DMS 273 (cell line): Measurements from ENCODE around the gene BCDIN3D.
"Not testable (repeated sequence)": the region's sequence is repeated elsewhere in the genome, so short reads cannot be mapped to it uniquely, and the experiment has no call there.

ENCODE experiments used
- DNase-seq: peaks from one replicate; lab custom pipeline; 2025; ENCODE audit not compliant: unreplicated experiment; lab: John Stamatoyannopoulos, UW

BCDIN3D gene

GRCh38 chr12:49842519-49843352 lies at the start of gene BCDIN3D:
TSS of gene BCDIN3D (minus strand) at chr12:49843106. CDS start at chr12:49843087, 19 bp downstream.
- peak; percentile 96 for DNase-seq

DNA sequence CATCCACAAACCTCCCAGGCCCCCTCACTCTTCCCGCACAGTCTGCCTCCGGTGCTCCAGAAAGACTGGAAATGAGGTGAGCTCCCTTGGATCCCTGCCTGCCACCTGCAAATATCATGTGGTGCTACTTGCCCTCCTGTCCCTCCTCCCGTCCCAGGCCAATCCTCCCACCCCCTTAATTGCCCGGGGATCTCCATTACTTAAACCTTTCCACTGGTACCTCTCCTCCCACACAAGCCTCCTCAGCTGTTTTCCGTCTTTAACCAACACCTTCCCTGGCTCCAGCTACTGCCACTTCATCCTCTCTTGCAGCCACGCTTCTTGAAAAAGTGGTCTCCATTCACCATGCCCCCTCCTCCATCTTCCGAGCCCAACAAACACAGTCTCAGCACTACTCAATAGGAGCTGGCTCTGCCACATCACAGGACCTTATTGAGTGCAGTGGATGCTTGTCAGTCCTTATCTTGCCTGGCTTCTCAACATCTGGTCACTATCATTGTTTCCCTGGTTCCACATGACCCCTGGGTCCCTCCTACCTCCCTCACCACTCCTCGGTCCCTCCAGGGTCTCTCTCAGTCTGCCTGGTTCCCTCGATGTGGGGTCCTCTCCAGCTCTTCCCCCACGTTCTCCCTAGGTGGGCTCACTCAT lies 49.3 kb upstream of the BCDIN3D start:
- DNase-seq, result no peak

DNA sequence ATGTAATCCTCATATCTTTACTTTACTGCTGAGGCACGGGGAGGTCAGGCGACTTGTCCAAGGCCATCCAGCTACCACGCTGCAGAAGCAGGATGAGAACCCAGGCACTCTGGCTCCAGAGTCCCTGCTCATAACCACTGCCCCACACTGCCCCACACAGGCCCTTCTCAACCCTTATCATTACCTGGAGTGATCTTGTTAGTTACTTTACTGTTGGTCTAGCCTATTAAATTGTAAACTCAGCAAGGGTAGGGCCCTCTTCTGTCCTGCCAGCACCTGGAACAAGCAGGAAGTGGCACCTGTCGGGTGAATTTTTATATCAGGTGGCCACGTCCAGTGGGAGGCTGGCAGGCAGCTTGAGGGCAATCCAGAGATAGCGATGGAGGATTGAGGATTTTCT lies 48.6 kb upstream of the BCDIN3D start:
- DNase-seq, result no peak

GRCh38 chr12:49891012-49891411 lies 48.1 kb upstream of the BCDIN3D start:
- no peak for DNase-seq

DNA sequence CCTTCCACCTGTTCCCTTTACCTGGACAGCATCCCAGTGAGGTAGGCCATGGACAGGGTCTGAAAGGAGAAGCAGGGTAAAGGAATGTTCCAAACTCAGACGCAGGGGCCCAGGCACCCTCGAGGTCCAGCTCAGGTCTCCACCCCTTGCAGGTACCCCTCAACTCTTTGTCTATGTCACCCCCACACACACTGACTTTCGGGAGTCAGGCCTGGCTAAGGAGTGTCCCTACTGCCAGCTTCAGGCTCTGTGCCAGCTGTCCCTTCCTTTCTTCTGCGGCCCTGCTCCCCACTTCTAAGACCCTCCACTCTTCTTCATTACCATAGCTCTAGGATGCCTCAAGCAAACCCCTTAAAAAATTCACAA lies 47.2 kb upstream of the BCDIN3D start:
- DNase-seq, result no peak

- no peak for DNase-seq
These were observed 46.6 kb upstream of the BCDIN3D start for GRCh38 chr12:49889361-49890095.

DNA sequence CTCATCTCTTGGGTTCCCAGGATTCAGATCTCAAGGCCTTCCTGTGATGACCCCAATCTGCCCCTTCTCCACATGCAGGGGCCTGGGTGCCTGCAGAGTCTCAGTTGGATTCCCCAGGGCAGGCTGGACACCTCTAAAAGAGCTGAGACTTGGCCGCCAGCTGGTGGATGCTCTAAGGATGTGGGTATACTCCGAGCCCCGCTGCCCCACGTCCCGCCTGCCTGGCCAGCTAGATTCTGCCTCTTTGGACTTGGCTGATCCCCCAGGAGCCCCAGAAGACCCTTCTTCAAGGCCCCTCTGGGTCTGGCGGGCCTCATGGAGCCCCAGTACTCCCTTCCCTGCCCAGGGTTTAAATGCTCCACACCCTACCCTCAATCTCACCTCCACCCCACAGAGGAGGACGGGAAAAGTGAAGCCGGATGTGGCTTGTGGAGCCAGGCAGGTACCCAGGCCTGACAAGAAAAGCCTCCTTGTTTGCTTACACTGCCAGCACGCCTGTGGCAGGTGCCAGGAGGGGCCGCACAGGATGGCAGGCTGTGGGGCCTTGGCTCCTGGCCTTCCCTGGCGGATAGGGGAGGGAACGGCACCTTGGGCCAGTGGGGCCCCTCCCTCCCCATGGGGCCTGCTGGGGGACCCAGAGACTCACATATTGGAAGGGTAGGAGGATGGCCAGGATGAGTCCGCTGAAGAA lies 45.7 kb upstream of the BCDIN3D start:
- DNase-seq, result no peak

DNA sequence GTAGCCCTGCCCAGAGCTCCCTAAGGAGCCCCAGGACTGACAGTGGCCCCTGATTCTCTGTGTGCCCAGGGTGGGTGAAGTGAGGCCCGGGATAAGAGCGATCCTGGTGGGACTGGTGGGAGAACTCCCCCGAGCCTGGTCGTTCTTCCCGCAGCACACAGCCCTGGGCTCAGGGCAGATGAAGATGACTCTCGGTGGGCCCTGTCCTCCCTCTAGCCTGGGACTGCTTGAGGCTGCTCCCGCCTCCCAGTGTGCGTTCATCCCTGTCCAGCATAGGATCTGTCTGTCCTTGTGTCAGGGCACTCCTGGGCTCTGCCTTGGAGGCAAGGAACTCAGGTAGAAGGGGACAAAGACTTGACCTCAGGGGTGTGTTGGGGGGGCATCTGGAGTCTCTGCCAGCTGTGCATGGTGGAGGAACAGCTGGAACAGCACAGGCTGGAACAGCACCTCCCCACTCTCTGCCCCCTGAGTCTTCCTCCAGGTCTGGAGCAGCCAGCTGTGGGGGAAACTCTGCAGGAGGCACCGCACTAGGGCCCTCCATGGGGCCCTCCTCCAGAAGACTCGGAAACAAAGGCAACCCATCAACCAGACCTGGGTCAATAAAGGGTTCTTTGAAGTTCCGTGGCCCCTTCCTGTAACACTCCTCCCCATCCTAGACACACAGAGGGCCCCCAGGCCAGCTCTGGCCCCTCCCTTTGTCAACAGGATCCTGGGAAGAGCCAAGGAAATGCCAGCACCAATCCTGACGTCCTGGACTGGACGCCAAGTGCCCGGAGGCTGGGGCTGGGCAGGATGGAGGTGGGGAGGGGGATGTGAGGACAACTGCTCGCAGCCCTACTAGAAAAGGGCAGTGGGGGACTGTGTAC lies 44.9 kb upstream of the BCDIN3D start:
- DNase-seq, result no peak

DNA sequence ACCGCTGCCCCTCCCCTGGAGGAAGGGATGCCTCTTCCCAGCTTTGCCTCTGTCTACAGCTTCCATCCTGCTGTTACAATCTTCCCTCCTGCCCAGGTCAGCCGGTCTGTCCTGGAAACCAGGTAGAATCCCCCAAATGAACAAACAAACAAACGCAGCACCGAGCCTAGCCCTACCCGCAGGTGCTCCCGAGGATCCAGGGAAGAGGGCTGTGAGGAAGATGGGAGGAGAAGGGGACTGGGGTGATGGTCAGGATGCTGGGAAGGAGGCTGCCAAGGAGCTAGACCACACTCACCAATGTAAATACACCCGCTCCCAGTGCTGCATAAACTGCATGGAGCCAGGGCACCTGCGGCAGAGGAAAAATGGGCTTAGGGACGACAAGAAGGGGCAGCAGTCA lies 44.2 kb upstream of the BCDIN3D start:
- no peak for DNase-seq

DNA sequence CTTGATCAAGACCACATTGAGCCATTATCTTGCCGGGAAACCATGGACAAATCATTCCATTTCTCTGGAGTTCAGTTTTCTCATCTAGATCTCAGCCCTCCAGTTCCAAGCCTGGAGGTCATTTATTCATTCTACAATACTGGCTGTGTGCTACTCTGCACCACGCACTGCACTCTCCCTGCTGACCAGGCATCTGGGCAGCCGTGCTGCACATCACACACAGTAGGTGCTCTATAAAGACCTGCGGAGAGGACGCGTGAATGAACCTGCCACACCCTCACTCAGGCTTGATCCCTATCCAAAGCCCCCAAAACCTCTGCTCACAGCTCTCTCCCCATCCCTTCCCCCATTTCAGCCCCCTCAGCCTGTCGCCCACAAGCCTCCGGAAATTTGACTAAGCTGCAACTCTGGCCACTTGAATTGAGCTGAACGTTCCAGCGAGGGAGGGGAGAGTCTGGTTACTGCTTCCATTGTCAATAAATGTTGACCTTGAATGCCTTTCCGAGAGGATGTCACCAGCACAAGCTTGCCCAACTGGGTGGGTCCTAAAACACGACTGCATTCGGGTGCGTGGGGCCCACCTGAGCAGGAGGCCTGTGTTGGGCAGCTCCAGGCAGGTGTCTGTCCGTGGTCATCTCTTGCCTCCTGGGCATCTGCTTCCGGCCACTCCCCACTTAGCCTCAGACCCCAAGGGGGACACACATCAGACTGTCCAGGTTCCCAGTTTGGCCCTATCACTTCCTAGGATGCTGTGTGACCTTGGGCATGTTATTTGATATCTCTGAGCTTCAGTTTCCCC lies 43.0 kb upstream of the BCDIN3D start:
- no peak for DNase-seq

DNA sequence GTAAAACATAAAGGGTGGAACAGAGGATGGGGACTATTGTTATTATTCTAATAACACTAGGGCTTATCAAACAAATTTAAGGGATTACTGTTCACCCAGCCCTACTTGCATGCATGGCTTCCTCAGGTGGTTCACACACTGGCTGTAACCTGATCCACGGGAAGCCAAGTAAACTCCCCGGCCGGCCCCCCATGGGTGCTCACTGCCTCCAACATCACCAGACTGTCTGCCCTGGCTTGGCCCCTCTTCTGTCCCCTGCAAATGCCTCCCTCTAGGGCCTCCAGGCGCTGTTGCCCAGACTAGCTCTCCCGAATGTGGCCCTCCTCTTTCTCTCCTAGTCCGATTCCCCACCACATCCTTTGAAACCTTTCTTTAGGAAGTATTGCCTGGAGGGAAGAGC lies 42.2 kb upstream of the BCDIN3D start:
- peak; percentile 16 for DNase-seq

- DNase-seq, result no peak
These were observed 40.1 kb upstream of the BCDIN3D start for GRCh38 chr12:49882851-49883464.

DNA sequence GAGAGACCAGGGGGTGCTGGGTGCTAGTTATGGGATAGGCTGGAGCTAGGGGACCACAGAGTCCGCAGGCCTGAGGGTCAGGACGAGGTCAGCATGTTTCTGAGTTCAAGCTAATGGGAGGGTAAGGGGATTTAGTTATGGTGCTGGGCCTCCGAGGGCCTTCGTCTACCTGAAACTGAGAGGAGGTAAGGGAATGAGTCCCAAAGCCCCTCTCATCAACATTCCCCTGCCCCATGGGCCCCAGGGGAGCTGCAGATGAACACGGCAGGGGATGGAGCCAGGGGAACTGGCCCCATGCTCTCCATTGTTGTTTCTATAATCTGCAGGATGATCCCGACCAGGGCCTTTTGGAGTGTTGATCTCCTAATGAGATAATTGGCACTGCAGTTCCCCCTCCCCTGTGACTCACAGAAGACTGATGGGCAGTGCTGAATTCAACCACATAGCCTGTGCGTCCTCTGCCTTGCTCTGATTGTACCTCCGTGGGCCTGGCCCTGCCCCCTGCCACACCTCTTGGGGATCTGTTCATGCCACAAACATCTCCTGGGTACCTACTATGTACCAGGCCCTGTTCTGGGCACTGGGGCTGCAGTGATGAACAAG lies 39.4 kb upstream of the BCDIN3D start:
- DNase-seq, result no peak

GRCh38 chr12:49881415-49882247 lies 38.7 kb upstream of the BCDIN3D start:
- no peak for DNase-seq

DNA sequence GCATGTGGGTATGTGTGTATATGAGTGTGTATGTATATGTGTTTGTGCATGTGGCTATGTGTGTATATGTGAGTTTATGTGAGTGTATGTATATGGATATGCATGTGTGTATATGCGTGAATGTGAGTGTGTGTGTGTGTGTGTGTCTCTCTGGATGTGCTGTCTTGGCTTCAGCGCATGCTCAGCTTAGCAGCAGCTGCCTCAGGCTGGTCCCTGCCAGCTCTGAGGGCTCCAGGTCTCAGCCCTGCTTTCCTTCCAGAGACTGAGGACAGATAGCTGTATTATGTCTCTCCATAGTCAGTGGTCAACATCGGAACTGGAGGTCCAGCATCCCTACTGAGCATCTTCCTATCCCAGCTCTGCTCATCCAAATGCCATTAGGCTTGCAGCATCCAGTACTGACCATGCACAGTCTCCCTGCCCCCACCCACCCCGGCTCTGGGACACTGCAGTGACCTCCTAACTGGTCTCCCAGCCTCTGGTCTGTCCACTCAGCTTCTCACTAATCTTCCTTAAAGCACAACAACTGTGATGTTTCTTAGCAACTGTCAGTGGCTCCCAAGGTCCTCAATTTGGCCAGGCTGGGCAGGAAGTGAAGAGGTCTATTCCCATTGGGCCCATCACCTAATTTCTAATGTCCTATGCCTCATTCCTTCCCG lies 38.0 kb upstream of the BCDIN3D start:
- no peak for DNase-seq

DNA sequence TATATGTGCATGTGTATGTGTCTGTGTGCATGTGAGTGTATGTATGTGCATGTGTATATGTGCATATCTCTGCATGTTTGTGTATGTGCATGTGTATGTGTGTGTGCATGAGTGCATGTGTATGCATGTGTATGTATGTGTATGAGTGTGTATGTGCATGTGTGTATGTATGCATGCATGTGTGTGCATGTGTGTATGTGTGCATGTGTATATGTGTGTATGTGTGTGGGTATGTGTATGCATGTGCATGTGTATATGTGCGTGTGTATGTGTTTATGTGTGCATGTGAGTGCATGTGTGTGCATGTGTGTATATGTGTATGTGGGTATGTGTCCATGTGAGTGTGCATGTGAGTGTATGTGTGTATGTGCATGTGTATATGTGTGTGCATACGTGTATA lies 36.2 kb upstream of the BCDIN3D start:
- DNase-seq, result not testable (repeated sequence)

GRCh38 chr12:49878021-49878420 lies 35.1 kb upstream of the BCDIN3D start:
- DNase-seq, result no peak
